Adipose tissue (tissue), 3 donors: ENCODE results near the gene SH2B3. TPM values are rescaled to one million over a fixed set of nuclear protein-coding genes. Genes with fewer than 3 reads are reported as not detected.
"Not testable (repeated sequence)": the region's sequence is repeated elsewhere in the genome, so short reads cannot be mapped to it uniquely, and the experiment has no call there.

Experiments used
- H3K27ac ChIP-seq: one replicate; pipeline ENCODE4 v1.5.1; 2013; ENCODE audit warnings: low read depth, low read length
- WGBS, 3 donors: extraction: QIAGEN DNeasy Blood & Tissue Kit; methylation state at CpG; one replicate each; pipeline ENCODE4 v1.1.7; 2013; 5-methylcytosine and 5-hydroxymethylcytosine counted together
- polyA plus RNA-seq, 3 donors: library from polyadenylated mRNA; stranded (reverse); fragments of 200-250 nt; gene quantifications; one replicate each; pipeline ENCODE4 v1.2.3, GENCODE V29; 2013
- donor health status: healthy with polysubstance abuse.
- donor health status: Bipolar disorder and iron deficiency.
- donor health status: healthy.

SH2B3 gene
- polyA plus RNA-seq = 10 to 100 TPM in 2 of 3 donors, 1 to 10 TPM in 1; 3.6 to 15.9 (median 14.7) TPM

GRCh38 chr12:111405859-111406473, at the start of gene SH2B3:
TSS of gene SH2B3 (plus strand) at chr12:111405923. CDS start at chr12:111418146, 12,223 bp downstream.
- 0 to 1% (median 1%) methylated on average over 57 to 80 of the region's 80 CpGs for WGBS, 3 donors
- peak within 1 kb of the TSS; percentile 55 for H3K27ac ChIP-seq

GRCh38 chr12:111359231-111359913, 46.4 kb upstream of the SH2B3 start:
- no peak overlapping the region for H3K27ac ChIP-seq
- 44 to 54% (median 49%) methylated on average over 11 of the region's 11 CpGs for WGBS, 3 donors

DNA sequence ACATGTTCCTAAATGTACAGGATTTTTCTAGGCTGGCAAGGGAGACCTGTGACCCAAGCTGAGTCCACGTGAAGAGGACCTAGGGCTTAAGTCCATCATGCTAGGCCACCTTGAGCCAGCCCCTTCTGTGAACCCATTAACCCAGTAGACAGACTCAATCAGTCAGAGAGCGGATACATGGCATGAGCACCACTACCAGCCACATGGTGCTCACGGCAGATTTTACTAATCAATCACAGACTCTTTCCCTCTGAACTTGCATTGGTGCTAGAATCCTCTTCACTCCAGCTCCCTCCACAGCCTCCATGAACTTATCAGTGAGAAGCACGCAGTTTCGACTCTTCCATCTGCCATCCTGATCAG, 45.8 kb upstream of the SH2B3 start:
- WGBS, 3 donors = 45 to 67% (median 67%) methylated on average over 5 of the region's 5 CpGs
- no peak overlapping the region for H3K27ac ChIP-seq

DNA sequence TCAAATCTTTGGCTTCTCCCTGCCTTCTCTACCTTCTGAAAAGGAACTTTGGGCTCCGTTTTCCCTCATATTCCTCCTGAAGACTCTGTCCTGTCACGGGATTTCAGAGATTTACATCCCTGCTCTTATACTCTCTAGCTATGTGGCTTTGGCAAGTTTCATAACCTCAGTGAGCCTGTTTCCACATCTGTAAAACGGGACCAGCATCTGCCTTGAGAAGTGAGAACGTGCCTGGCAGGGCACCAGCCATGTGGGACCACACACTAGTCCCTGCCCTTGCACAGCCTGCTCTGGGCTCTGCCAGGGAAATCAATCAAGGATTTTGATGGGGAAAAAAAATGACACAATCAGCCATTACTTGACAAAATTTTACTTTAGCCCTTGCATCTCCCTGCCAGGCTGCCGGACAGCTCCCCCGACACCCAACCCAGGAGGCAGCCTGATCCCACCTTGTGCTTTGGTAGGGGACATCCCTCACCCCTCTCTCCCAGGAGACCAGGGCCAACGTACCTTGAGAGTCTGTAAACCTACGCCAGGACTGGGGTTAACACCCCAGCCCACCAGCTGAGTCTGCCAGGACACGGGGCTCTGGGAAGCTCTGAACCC, 45.3 kb upstream of the SH2B3 start:
- no peak overlapping the region for H3K27ac ChIP-seq
- 62 to 72% (median 67%) methylated on average over 9 of the region's 9 CpGs for WGBS, 3 donors

DNA sequence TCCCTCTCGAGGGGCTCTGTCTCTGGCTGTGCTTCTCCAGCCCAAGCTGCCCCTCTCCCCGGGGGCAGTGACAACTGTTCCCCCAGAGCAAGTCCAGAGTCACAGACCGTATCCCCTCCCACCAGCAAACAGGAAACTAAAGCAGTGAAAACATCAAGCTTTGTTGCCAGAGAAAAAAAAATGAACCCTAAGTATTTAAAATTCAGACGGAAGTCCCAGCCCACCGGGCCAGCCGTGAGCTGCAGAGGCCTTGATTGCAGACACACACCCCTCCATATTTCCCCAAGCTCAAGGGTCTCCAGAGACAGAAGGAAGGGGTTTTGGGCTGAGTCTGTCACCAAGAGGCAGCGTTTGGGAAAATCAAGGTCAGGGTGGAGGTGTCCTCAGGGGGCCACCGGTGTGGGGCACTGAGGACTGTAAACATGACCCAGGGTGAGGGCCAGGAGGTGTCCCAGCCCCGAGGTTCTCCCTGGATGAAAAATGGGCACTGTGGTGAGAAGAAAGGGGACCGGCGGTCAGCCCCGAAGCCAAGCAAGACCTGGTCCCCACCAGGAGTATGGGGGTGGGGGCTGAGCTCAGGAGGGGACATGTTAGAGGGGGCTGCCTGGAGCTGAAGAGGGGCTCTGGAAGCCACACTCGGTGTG, 44.5 kb upstream of the SH2B3 start:
- H3K27ac ChIP-seq = no peak overlapping the region
- 44 to 49% (median 46%) methylated on average over 13 of the region's 13 CpGs for WGBS, 3 donors

- H3K27ac ChIP-seq = no peak overlapping the region
- 36 to 68% (median 64%) methylated on average over 18 of the region's 18 CpGs for WGBS, 3 donors
Observed at GRCh38 chr12:111361717-111362576, 43.8 kb upstream of the SH2B3 start.

DNA sequence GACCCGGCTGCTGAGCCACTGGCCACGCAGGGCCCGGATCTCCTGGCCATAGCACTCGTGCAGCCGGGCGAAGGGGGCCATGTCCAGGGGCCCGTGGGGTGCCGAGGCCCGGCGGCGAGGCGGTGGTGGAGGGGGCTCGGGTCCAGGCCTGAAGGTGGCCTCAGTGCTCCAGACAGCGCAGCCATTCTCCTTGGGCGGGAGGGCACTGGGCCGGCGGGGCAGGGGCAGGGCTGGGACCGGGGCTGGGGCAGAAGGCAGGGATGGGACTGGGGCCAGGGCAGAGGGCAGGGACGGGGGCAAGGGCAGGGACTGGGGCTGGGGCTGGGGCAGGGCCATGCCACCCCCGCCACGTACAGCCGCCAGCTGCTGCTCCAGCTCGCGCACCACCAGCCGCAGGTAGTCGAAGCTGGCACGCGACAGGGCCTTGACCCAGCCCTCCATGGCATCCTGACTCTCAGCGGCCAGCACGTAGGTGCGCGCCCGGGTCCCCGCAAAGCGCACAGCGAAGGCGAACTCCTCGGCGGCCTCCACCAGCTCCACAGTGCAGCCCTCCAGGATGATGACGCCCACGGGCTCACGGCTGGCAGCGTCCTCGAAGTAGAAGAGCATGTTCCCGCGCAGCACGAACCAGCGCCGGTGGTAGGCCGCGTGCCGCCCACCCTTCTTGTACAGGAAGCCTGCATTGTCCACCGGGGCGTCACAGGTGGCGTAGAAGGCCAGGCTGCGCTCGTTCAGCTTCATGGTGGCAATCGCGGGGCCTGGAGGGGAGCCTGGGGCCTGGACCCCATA, 42.8 kb upstream of the SH2B3 start:
- no peak overlapping the region for H3K27ac ChIP-seq
- 94 to 95% (median 95%) methylated on average over 54 to 59 of the region's 59 CpGs for WGBS, 3 donors

DNA sequence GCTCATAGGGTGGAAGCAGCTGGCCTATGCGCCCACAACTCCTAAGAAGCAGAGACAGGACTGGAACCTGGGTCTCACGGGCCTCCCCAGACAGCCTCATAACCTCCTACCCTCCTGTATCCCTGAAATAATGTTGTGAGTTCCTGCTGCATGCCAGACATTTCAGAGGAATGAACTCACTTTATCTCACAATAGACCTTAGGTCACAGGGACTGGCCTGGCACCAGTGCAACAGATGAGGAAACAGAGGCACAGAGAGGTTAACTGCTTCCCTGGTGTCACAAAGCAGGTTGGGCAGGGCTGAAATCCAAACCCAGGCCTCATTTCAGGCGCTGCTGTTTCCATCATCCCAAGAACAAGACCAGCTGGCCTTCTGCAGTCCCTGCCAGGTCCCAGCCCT, 42.1 kb upstream of the SH2B3 start:
- whole genome bisulfite sequencing, 3 donors = 72 to 93% (median 85%) methylated on average over 3 of the region's 3 CpGs
- no peak overlapping the region for H3K27ac ChIP-seq

- 94 to 97% (median 96%) methylated on average over 10 of the region's 10 CpGs for WGBS, 3 donors
Observed at GRCh38 chr12:111366075-111366474, 39.6 kb upstream of the SH2B3 start.

GRCh38 chr12:111366583-111366982, 39.1 kb upstream of the SH2B3 start:
- H3K27ac ChIP-seq = no peak overlapping the region
- 89 to 96% (median 93%) methylated on average over 2 of the region's 2 CpGs for WGBS, 3 donors

More at GRCh38 chr12:111366075-111366474, 39.6 kb upstream of the SH2B3 start:
- H3K27ac ChIP-seq = no peak overlapping the region

DNA sequence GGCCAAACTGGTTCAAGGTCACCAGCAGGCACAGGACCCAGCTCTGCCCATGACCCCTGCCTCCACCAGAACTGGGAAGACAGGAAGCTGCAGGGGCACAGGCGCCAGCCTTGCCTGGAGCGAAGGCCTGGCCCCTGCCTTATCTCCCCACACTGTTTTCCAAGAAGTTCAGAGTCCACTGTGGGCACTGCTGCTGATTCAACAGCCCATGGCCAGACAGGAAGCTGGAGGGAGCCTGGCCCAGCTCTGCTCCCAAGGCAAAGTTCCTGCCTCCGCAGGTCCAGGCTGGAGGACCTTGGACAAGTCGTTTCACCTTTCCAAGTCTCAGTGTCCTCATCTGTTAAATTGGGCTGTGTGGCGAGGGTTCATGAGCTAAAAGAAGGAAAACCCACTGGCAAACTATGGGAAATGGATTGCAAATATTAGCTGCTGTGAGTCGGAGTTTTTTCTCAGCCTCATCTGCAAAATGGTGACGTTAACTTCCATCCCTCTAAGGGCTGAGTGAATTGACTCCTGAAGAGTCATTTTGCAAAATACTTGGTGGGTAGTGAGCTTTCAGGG, 38.0 kb upstream of the SH2B3 start:
- no peak overlapping the region for H3K27ac ChIP-seq
- 34 to 57% (median 45%) methylated on average over 7 of the region's 7 CpGs for WGBS, 3 donors

DNA sequence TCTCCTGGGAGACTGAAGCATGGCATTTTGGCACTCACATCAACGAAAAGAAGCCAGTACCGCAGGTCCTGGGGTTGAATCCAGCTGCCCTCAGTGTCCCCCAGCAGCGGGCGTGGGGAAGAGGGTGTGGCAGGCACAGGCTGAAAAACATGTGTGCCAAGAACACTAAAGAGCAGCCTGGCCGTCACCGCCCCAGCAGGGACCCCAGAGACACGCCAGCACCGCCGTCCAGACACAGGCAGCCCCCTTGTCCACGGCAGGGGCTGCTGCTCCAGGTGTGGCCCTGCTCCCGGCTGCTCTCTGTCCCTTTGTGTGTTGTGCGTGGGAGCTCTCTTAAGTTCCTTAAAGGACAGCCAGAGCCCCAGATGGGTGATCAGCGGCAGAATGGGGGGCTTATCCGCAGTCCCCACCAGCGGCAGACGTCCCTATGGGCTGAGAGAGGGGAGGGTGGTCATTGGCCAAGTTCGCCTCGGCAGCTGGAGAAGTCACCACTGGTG, 37.4 kb upstream of the SH2B3 start:
- 0 to 2% (median 1%) methylated on average over 17 to 18 of the region's 18 CpGs for WGBS, 3 donors
- H3K27ac ChIP-seq = no peak overlapping the region

GRCh38 chr12:111368788-111369495, 36.8 kb upstream of the SH2B3 start, which contains the start of gene PHETA1:
TSS of gene PHETA1 (minus strand) at chr12:111369095. CDS start at chr12:111363427, 5,668 bp downstream.
- 1% methylated on average over 60 to 72 of the region's 72 CpGs for WGBS, 3 donors
- no peak within 1 kb of the TSS for H3K27ac ChIP-seq

- 32 to 60% (median 40%) methylated on average over 13 of the region's 13 CpGs for WGBS, 3 donors
- H3K27ac ChIP-seq = no peak overlapping the region
Observed at GRCh38 chr12:111369496-111370220, 36.1 kb upstream of the SH2B3 start.

DNA sequence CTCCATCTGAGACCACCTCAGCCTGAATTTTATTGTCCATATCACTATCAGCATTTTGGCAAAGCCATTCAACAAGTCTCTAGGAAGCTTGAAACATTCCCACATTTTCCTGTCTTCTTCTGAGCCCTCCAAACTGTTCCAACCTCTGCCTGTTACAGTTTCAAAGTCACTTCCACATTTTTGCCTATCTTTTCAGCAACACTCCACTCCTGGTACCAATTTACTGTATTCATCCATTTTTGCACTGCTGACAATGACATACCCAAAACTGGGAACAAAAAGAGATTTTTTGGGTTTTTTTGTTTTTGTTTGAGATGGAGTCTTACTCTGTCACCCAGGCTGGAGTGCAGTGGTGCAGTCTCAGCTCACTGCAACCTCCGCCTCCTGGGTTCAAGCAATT, 32.5 kb upstream of the SH2B3 start:
- H3K27ac ChIP-seq = not testable (repeated sequence)
- WGBS, 3 donors = 86 to 97% (median 95%) methylated on average over 1 of the region's 1 CpG

DNA sequence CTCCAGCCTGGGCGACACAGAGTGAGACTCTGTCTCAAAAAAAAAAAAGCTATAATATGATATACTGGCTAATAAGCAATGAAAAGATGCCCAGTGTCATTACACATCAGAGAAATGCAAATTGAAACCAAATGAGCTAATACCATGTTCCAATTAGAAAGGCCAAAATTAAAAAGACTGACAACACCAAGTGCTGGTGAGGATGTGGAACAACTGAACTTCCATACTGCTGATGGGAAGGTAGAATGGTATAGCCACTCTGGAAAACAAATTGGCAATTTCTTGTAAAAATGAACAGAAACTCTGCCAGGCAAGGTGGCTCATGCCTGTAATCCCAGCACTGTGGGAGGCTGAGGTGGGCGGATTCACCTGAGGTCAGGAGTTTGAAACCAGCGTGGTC, 28.3 kb upstream of the SH2B3 start:
- WGBS, 3 donors = 93 to 98% (median 97%) methylated on average over 3 of the region's 3 CpGs
- no peak overlapping the region for H3K27ac ChIP-seq
